Fibroblast of skin of scalp (primary cell): ENCODE data around the gene TAS2R31.

Source experiments
- DNase-seq: peaks from one replicate; pipeline ENCODE4 v3.0.0-alpha.2; 2013

Gene TAS2R31

GRCh38 chr12:10998204-10998603 lies 33.0 kb downstream of the TAS2R31 start, which contains the start of gene TAS2R20:
TAS2R20 (minus strand) TSS chr12:10998304; CDS start chr12:10997875, 429 bp downstream.
- DNase-seq, result no peak

DNA sequence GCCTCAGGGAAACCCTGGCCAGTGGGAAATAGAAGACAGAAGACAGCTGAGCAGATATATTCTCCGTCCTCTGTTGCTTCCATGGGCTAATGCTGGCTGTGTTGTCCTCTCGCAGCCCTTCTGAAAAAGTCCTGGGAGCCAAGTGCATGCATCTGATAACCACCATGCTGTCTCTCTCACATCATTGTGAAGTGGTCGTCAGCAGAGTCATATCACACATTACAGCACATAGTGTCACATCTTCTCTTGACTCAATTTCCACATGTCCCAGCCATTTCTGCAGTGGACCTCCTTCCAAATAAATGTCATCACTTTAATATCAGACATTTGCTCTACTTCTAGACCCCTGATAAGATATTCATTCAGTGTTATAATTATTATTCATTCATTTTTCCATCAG lies 36.9 kb downstream of the TAS2R31 start:
- DNase-seq, result no peak

- DNase-seq, result no peak
Observed at GRCh38 chr12:10989107-10989506, 42.1 kb downstream of the TAS2R31 start.

- DNase-seq, result no peak
Observed at GRCh38 chr12:10986812-10987211, 44.4 kb downstream of the TAS2R31 start, which contains the start of gene TAS2R50. TAS2R50 (minus strand) TSS chr12:10986912; CDS start chr12:10986860, 52 bp downstream.

DNA sequence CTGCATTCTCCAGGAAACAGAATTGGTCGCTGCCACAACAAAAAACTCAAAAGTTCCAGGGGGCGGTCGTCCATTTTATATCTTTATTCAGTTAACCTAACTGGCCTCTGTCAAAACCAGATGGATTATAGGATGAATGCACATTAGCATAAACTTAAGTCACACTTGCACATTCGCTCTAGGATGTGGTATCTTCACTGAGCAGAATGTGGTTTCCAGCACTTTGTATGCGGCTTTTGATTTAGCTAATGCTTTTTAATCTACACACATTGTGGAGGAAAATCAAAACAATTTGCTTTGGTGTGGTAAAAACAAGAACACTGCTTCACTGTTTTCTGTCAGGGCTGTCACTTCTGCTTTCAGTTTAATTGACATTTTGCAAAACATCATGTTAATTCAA lies 49.0 kb downstream of the TAS2R31 start:
- DNase-seq, result no peak
